Measurements from ENCODE around the gene RSAD1. TPM values are rescaled to one million over a fixed set of nuclear protein-coding genes. Genes with fewer than 3 reads are reported as not detected.
A peak's percentile ranks its signal among the peaks of the same experiment; 100 is the strongest.

The RSAD1 gene
- total RNA-seq, 4 donors from 2014 or later: 10.7 to 26.3 (median 21.3) TPM

DNA sequence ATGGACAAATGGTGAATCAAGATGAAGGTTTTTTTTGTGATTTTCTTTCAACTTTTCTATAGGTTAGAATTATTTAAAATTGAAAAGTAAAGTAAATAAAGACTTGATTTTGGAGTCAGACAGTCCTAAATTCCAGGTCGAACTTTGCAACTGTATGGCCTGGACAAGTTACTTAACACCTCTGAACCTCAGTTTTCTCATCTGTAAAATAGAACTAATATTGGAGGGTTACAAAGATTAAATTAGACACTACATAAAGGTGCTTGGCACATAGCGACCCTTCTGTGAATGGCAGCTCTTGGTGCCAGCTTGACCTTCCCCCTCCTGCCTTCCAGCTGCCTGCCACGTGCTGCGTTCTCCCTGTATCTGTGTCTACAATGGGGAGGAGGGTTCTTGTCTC lies 3.0 kb downstream of the RSAD1 start:
- Histone ChIP-seq H3K4me3 (no peak overlapping the region), H3K27me3 (peaks cover 7% of the 10 kb centered on the region), H3K4me1 (peaks cover 0 to 52% (median 8%) of the 10 kb centered on the region in 3 donors), H3K27ac (peak overlapping the region in 2 of 4 donors; percentile 81 to 82), H3K9me3 (no peaks in the 10 kb centered on the region), H3K36me3 (peaks cover 0 to 43% of the 10 kb centered on the region in 2 donors)
- WGBS, 2 donors (ENCODE audit: low coverage in 1 of 2): 69 to 81% methylated on average over 1 to 4 of the region's 4 CpGs
- no peak for TF ChIP-seq EP300 (IDR thresholded peaks at IDR 0.05)
- TF ChIP-seq POLR2AphosphoS5 (IDR thresholded peaks at IDR 0.05): no peak
- TF ChIP-seq, protein P1, sequence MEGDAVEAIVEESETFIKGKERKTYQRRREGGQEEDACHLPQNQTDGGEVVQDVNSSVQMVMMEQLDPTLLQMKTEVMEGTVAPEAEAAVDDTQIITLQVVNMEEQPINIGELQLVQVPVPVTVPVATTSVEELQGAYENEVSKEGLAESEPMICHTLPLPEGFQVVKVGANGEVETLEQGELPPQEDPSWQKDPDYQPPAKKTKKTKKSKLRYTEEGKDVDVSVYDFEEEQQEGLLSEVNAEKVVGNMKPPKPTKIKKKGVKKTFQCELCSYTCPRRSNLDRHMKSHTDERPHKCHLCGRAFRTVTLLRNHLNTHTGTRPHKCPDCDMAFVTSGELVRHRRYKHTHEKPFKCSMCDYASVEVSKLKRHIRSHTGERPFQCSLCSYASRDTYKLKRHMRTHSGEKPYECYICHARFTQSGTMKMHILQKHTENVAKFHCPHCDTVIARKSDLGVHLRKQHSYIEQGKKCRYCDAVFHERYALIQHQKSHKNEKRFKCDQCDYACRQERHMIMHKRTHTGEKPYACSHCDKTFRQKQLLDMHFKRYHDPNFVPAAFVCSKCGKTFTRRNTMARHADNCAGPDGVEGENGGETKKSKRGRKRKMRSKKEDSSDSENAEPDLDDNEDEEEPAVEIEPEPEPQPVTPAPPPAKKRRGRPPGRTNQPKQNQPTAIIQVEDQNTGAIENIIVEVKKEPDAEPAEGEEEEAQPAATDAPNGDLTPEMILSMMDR (IDR thresholded peaks at IDR 0.05): no peak
- no peak for TF ChIP-seq POLR2A (IDR thresholded peaks at IDR 0.05)
- ATAC-seq: no peak

DNA sequence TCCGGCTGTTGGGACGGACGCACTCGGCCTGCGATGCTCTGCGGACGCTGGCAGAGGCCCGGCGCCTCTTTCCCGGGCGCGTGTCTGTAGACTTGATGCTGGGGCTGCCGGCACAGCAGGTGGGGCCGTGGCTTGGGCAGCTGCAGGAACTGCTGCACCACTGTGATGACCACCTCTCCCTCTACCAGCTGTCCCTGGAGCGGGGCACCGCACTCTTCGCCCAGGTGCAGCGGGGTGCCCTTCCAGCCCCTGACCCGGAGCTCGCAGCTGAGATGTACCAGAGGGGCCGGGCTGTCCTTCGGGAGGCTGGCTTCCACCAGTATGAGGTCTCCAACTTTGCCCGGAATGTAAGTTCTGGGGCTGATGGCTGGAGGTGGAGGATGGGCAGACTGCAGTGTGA lies 3.5 kb downstream of the RSAD1 start:
- H3K4me3 ChIP-seq: no peak overlapping the region
- 63% methylated on average over 7 of the region's 23 CpGs; no CpG with 5 or more reads in 1 of the 2 donors for WGBS, 2 donors (ENCODE audit: low coverage in 1 of 2)
- H3K9me3 ChIP-seq: no peaks in the 10 kb centered on the region
- H3K27me3 ChIP-seq: peaks cover 3% of the 10 kb centered on the region
- peaks cover 0 to 52% (median 8%) of the 10 kb centered on the region in 3 donors for H3K4me1 ChIP-seq
- peaks cover 0 to 48% of the 10 kb centered on the region in 2 donors for H3K36me3 ChIP-seq
- ATAC-seq: no peak
- H3K27ac ChIP-seq: peak overlapping the region in 3 of 4 donors; percentile 70 to 82 (median 81)
- TF ChIP-seq POLR2A (IDR thresholded peaks at IDR 0.05): no peak
- TF ChIP-seq POLR2AphosphoS5 (IDR thresholded peaks at IDR 0.05): no peak
- TF ChIP-seq EP300 (IDR thresholded peaks at IDR 0.05): no peak
- TF ChIP-seq, protein P1 (IDR thresholded peaks at IDR 0.05): no peak

DNA sequence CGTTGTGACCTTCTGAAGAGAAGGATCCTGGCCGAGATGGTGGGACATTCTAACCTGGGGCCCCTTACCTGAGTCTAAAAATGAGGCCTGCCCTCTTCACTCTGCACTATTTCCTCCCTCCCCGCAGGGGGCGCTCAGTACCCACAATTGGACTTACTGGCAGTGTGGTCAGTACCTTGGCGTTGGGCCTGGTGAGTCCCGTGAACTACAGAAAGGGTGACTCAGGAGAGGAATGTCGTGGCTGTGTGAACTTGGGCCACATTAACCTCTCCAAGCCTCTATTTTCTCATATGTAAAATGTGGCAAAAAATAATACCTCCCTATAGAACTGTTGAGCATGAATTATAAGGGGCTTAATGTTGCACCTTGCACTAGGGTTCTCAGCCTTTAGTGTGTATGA lies 3.9 kb downstream of the RSAD1 start:
- Histone ChIP-seq H3K4me1 (peaks cover 0 to 52% (median 8%) of the 10 kb centered on the region in 3 donors), H3K9me3 (no peaks in the 10 kb centered on the region), H3K36me3 (peaks cover 0 to 52% of the 10 kb centered on the region in 2 donors), H3K27ac (peak overlapping the region; percentile 62 to 82 (median 76)), H3K27me3 (no peaks in the 10 kb centered on the region), H3K4me3 (no peak overlapping the region)
- TF ChIP-seq, protein P1 (IDR thresholded peaks at IDR 0.05): peak; percentile 67 to 94 (median 89)
- TF ChIP-seq EP300 (IDR thresholded peaks at IDR 0.05) (no peak), POLR2AphosphoS5 (IDR thresholded peaks at IDR 0.05) (peak; percentile 96), POLR2A (IDR thresholded peaks at IDR 0.05) (no peak)
- peak; percentile 86 for ATAC-seq
- WGBS, 2 donors (ENCODE audit: low coverage in 1 of 2): 0% methylated on average over 2 of the region's 7 CpGs; no CpG with 5 or more reads in 1 of the 2 donors

DNA sequence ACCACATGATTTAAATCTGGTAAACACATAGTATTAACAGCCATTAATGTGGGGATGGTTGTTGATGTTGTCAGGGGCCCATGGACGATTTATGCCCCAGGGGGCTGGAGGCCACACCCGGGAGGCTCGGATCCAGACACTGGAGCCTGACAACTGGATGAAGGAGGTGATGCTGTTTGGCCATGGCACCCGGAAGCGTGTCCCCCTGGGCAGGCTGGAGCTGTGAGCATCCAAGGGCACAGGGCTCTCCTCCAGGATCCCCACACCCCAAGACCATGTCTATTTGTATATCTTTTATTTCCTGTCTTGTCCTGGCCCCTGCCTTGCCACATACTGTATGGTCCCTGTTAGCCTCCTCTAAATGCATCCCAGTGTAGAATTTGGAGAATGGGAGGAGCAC lies 4.6 kb downstream of the RSAD1 start:
- no peak for TF ChIP-seq EP300 (IDR thresholded peaks at IDR 0.05)
- TF ChIP-seq POLR2AphosphoS5 (IDR thresholded peaks at IDR 0.05): no peak
- TF ChIP-seq, protein P1 (IDR thresholded peaks at IDR 0.05): no peak
- no peaks in the 10 kb centered on the region for H3K9me3 ChIP-seq
- H3K4me3 ChIP-seq: no peak overlapping the region
- 59 to 75% methylated on average over 3 of the region's 5 CpGs for WGBS, 2 donors (ENCODE audit: low coverage in 1 of 2)
- H3K27ac ChIP-seq: peak overlapping the region in 3 of 4 donors; percentile 72 to 82 (median 81)
- no peaks in the 10 kb centered on the region for H3K27me3 ChIP-seq
- H3K36me3 ChIP-seq: peaks cover 0 to 59% of the 10 kb centered on the region in 2 donors
- peaks cover 0 to 44% (median 8%) of the 10 kb centered on the region in 3 donors for H3K4me1 ChIP-seq
- no peak for ATAC-seq

Data from gastroesophageal sphincter (tissue), 4 donors.